Smooth muscle cell (in vitro differentiated cells): ENCODE results near the gene ELF1. TPM values are rescaled to one million over a fixed set of nuclear protein-coding genes. Genes with fewer than 3 reads are reported as not detected.
A peak's percentile ranks its signal among the peaks of the same experiment; 100 is the strongest.

ENCODE experiments used
- DNase-seq: peaks from one replicate; lab custom pipeline; 2025; ENCODE audit not compliant: unreplicated experiment; lab: John Stamatoyannopoulos, UW
- H2AFZ ChIP-seq: fragments of 200-600 bp; sonication (generic); 2 replicates; pipeline ENCODE4 v1.6.0; 2016; ENCODE audit warnings: antibody characterized with exemption, low read depth, mild to moderate bottlenecking
- H3F3A ChIP-seq: fragments of 200-600 bp; sonication (generic); 2 replicates; pipeline ENCODE4 v1.6.0; 2017; ENCODE audit warnings: antibody characterized with exemption, low read depth
- H3K27ac ChIP-seq: fragments of 200-600 bp; sonication (generic); 2 replicates; pipeline ENCODE4 v1.5.1; 2016; ENCODE audit warnings: low read depth, mild to moderate bottlenecking
- H3K27me3 ChIP-seq: fragments of 200-600 bp; sonication (generic); 2 replicates; pipeline ENCODE4 v1.6.1; 2016; ENCODE audit warnings: low read depth, mild to moderate bottlenecking
- H3K36me3 ChIP-seq: fragments of 200-600 bp; sonication (generic); 2 replicates; pipeline ENCODE4 v1.5.1; 2016; ENCODE audit warnings: low read depth
- H3K4me1 ChIP-seq: fragments of 200-600 bp; sonication (generic); 2 replicates; pipeline ENCODE4 v1.5.1; 2016; ENCODE audit warnings: low read depth
- H3K4me2 ChIP-seq: fragments of 200-600 bp; sonication (generic); 2 replicates; pipeline ENCODE4 v1.6.0; 2016; ENCODE audit warnings: mild to moderate bottlenecking
- H3K4me3 ChIP-seq: fragments of 200-600 bp; sonication (generic); 2 replicates; pipeline ENCODE4 v1.5.1; 2016; ENCODE audit warnings: mild to moderate bottlenecking
- H3K79me2 ChIP-seq: fragments of 200-600 bp; sonication (generic); 2 replicates; pipeline ENCODE4 v1.6.0; 2016; ENCODE audit warnings: low read depth, mild to moderate bottlenecking
- H3K9ac ChIP-seq: fragments of 200-600 bp; sonication (generic); 2 replicates; pipeline ENCODE4 v1.6.0; 2016; ENCODE audit warnings: low read depth
- H3K9me3 ChIP-seq: fragments of 200-600 bp; sonication (generic); replicated peaks from 2 replicates; pipeline ENCODE4 v1.5.1; 2016; ENCODE audit warnings: low read depth
- H4K20me1 ChIP-seq: fragments of 200-600 bp; sonication (generic); 2 replicates; pipeline ENCODE4 v1.6.0; 2016; ENCODE audit warnings: low read depth
- CTCF ChIP-seq: fragments of 200-600 bp; sonication (generic); IDR thresholded peaks from 2 replicates; pipeline ENCODE4 v1.5.1; 2017; ENCODE audit warnings: borderline replicate concordance, mild to moderate bottlenecking, antibody characterized with exemption; ENCODE audit not compliant: insufficient read depth, poor library complexity, severe bottlenecking
- WGBS: methylation state at CpG from one replicate; pipeline ENCODE4 v1.1.7; 2016; ENCODE audit warnings: low lambda C conversion rate; 5-methylcytosine and 5-hydroxymethylcytosine counted together
- polyA plus RNA-seq: library from polyadenylated mRNA; unstranded; fragments of >200 nt; fragmentation: Nextera tagmentation; extraction: Ambion mirVana; gene quantifications from 2 replicates; pipeline ENCODE4 v1.2.1, GENCODE V29; 2016
- total RNA-seq: library from RNA; depleted of rRNA; stranded (reverse); fragments of >200 nt; gene quantifications from 2 replicates; pipeline ENCODE4 v1.2.3, GENCODE V29; 2014

The ELF1 gene
- total and polyA plus RNA-seq, 2 experiments from 2014 or later = 21.2 to 53.1 TPM

GRCh38 chr13:40983259-40983658 is 35.9 kb downstream of the ELF1 start:
- peak overlapping the region; percentile 66 for H3K9ac ChIP-seq

GRCh38 chr13:40982772-40983171 is 36.3 kb downstream of the ELF1 start:
- Histone ChIP-seq H3K27ac (peak overlapping the region; percentile 80), H3K79me2 (peaks cover 92% of the 10 kb centered on the region)

More at GRCh38 chr13:40983259-40983658, 35.9 kb downstream of the ELF1 start:
- Histone ChIP-seq H3K36me3 (no peaks in the 10 kb centered on the region), H3K4me3 (peak overlapping the region; percentile 36), H4K20me1 (peaks cover 38% of the 10 kb centered on the region), H3K27me3 (no peaks in the 10 kb centered on the region), H2AFZ (no peak overlapping the region), H3F3A (peaks cover 6% of the 10 kb centered on the region), H3K4me1 (peaks cover 5% of the 10 kb centered on the region), H3K79me2 (peaks cover 92% of the 10 kb centered on the region), H3K9me3 (no peaks in the 10 kb centered on the region), H3K27ac (peak overlapping the region; percentile 80), H3K4me2 (peak overlapping the region; percentile 84)
- no peak for DNase-seq
- WGBS = 29% methylated on average over 2 of the region's 2 CpGs
- TF ChIP-seq CTCF = no peak

GRCh38 chr13:40981949-40982348 is 37.2 kb downstream of the ELF1 start:
- no peaks in the 10 kb centered on the region for H3K27me3 ChIP-seq
- H3K4me3 ChIP-seq = no peak overlapping the region
- no peak overlapping the region for H2AFZ ChIP-seq
- no peak for DNase-seq
- H3K9me3 ChIP-seq = no peaks in the 10 kb centered on the region
- peaks cover 32% of the 10 kb centered on the region for H4K20me1 ChIP-seq
- H3K4me1 ChIP-seq = peaks cover 5% of the 10 kb centered on the region
- 89% methylated on average over 4 of the region's 4 CpGs for WGBS
- no peak for TF ChIP-seq CTCF
- H3F3A ChIP-seq = peaks cover 6% of the 10 kb centered on the region
- peak overlapping the region; percentile 84 for H3K4me2 ChIP-seq
- H3K79me2 ChIP-seq = peaks cover 96% of the 10 kb centered on the region
- H3K9ac ChIP-seq = peak overlapping the region; percentile 66
- H3K36me3 ChIP-seq = no peaks in the 10 kb centered on the region
- H3K27ac ChIP-seq = peak overlapping the region; percentile 80

More at GRCh38 chr13:40982772-40983171, 36.3 kb downstream of the ELF1 start:
- Histone ChIP-seq H3K27me3 (no peaks in the 10 kb centered on the region), H3F3A (peaks cover 6% of the 10 kb centered on the region), H3K9ac (peak overlapping the region; percentile 66), H4K20me1 (peaks cover 34% of the 10 kb centered on the region), H3K4me3 (peak overlapping the region; percentile 36), H2AFZ (no peak overlapping the region), H3K9me3 (no peaks in the 10 kb centered on the region), H3K4me1 (peaks cover 5% of the 10 kb centered on the region), H3K36me3 (no peaks in the 10 kb centered on the region), H3K4me2 (peak overlapping the region; percentile 84)
- no peak for TF ChIP-seq CTCF
- no peak for DNase-seq
- WGBS = 11% methylated on average over 3 of the region's 3 CpGs

GRCh38 chr13:40981361-40981760 is 37.8 kb downstream of the ELF1 start:
- H3K9me3 ChIP-seq = no peaks in the 10 kb centered on the region
- no peaks in the 10 kb centered on the region for H3K36me3 ChIP-seq
- H3K4me3 ChIP-seq = no peak overlapping the region
- H2AFZ ChIP-seq = no peak overlapping the region
- H3K79me2 ChIP-seq = peaks cover 99% of the 10 kb centered on the region
- WGBS = 75% methylated on average over 3 of the region's 3 CpGs
- peaks cover 33% of the 10 kb centered on the region for H4K20me1 ChIP-seq
- peaks cover 5% of the 10 kb centered on the region for H3K4me1 ChIP-seq
- no peak for DNase-seq
- no peaks in the 10 kb centered on the region for H3K27me3 ChIP-seq
- no peak overlapping the region for H3K9ac ChIP-seq
- H3K4me2 ChIP-seq = no peak overlapping the region
- TF ChIP-seq CTCF = no peak
- peaks cover 6% of the 10 kb centered on the region for H3F3A ChIP-seq
- H3K27ac ChIP-seq = peak overlapping the region; percentile 80
